HL-60 (cell line): ENCODE data around the gene F2R.

Source experiments
- CTCF ChIP-seq: IDR thresholded peaks from one replicate; pipeline ENCODE4 v1.5.1; 2011; ENCODE audit warnings: low read length, control low read depth, inconsistent platforms; ENCODE audit not compliant: insufficient read depth
- GABPA ChIP-seq: IDR thresholded peaks from 2 replicates; pipeline ENCODE4 v1.6.1; 2012; ENCODE audit warnings: low read depth
- REST ChIP-seq: IDR thresholded peaks from 2 replicates; pipeline ENCODE4 v1.6.1; 2012; ENCODE audit warnings: low read depth; ENCODE audit not compliant: insufficient replicate concordance

- TF ChIP-seq CTCF, result no peak
- TF ChIP-seq GABPA, result no peak
- TF ChIP-seq REST, result no peak
These were observed 4.9 kb upstream of the F2R start for GRCh38 chr5:76710991-76711390.
